Lower leg skin (tissue), 3 donors: ENCODE results near the gene TTC23.

Experiments used
- CTCF ChIP-seq, 3 donors: fragments of 450-650 bp; IDR thresholded peaks; one replicate each; pipeline ENCODE4 v1.5.1; 2016; ENCODE audit warnings: antibody characterized with exemption in 3 of 3, mild to moderate bottlenecking in 3 of 3, moderate library complexity in 2 of 3
- POLR2A ChIP-seq, 2 donors: fragments of 450-650 bp; IDR thresholded peaks; one replicate each; pipeline ENCODE4 v1.6.1; 2016 to 2017; ENCODE audit warnings: antibody characterized with exemption in 2 of 2, mild to moderate bottlenecking in 1 of 2, moderate library complexity in 1 of 2

GRCh38 chr15:99157456-99157855 is 91.9 kb downstream of the TTC23 start:
- no peak for TF ChIP-seq POLR2A (IDR thresholded peaks at IDR 0.05)
- no peak for TF ChIP-seq CTCF (IDR thresholded peaks at IDR 0.05)
